ENCODE data around the gene EYS. TPM values are rescaled to one million over a fixed set of nuclear protein-coding genes. Genes with fewer than 3 reads are reported as not detected.

EYS gene
- polyA plus RNA-seq, 3 donors, result 0.51 to 0.69 (median 0.65) TPM

DNA sequence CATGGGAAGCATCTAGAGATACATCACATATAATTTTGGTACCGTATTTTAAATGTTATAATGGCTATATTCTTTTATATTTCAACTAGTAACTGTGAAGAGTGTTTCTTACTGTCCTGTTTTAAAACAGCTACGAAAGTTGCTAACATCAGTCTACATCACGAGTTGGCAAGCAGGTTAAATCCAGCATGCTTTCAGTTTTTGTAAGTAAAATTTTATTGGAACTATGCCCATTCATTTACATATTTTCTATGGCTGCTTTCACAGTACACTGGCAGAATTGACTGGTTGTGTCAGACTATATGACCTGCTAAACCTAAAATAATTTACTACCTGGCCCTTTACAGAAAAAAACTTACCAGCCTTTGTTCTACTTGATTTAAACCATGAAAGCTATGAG lies 1593.3 kb downstream of the EYS start:
- no peak for DNase-seq (ENCODE audit: low read depth in 3 of 3, low spot score in 2 of 3)

DNA sequence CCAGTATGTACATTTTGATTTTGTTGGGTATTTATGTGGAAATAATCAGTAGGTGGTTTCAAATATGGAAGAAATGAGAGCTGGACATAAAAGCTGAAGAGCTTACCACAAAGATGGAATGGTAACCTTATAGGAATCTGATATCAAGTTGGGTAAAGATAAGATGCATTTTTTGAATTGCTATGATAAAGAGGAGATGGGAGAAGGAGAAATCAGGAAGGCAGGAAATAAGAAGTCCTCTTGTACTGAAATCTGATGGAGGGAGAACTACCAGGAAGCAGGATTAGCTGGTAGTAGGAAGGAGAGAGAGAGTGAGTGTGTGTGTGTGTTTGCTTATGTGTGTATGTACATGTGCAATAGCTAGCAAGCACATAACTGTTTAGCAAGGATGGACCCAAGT lies 1603.0 kb downstream of the EYS start:
- DNase-seq (ENCODE audit: low read depth in 3 of 3, low spot score in 2 of 3), result no peak

DNA sequence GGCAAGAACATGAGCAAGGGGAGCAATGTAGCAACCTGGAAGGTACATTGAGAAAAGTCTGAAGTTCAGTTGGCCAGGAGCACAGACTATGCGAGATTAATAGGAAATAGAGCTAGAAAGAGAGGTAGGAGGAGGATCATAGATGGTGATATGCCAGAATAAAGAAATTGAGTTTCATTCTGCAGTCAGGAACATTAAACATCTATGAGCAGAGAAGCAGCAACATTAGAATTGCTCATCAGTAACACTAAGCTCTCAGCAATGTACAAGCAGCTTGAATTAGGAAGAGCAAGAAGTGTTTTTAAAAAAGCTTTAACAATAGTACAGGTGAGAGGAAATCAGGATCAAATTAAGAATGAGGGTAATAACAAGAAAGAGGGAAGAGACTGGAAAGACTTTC lies 1603.5 kb downstream of the EYS start:
- no peak for DNase-seq (ENCODE audit: low read depth in 3 of 3, low spot score in 2 of 3)

DNA sequence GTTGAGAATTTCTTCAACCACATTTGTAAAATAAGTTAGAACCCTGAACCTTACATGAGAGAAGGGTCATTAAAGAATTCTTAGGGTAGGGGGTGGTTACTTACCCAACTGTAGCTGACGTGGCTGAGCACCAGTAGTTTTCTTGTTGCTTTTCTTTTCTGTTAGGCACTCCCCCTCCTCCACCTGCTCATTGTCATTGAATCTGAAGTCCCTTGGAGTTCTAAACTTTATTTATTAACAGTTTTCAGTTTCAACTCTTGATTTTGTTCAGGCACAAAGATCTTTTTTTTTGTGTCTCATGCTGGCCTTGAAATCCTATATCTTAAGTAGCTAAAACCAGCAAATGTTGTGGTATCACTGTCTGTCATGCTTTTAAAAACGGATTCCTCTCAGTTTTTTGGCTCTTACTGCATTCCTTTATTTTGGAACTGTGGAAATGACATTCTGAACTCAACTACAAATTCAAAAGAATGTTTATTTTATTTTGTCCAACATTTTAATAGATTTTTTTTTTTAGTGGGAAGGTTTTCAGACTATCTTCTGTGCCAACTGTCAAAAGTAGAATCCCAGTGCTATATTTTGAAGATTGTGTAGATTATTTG lies 1606.2 kb downstream of the EYS start:
- DNase-seq (ENCODE audit: low read depth in 3 of 3, low spot score in 2 of 3), result no peak

- no peak for DNase-seq (ENCODE audit: low read depth in 3 of 3, low spot score in 2 of 3)
Observed at GRCh38 chr6:64090352-64090751, 1616.7 kb downstream of the EYS start.

DNA sequence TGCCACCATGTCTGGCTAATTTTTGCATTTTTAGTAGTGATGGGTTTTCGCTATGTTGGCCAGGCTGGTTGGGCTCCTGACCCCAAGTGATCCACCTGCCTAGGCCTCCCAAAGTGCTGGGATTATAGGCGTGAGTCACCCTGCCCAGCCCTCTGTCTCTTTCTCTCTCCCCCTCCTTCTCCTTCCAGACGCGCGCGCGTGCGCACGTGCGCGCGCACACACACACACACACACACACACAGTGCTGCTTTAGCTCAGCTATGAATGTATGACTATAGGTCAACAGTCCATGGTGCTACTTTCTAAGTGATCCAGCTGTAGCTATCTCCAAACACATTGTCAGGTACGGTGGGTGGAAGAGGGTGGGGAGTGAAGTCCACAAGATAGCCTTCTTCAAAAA lies 1621.9 kb downstream of the EYS start:
- DNase-seq (ENCODE audit: low read depth in 3 of 3, low spot score in 2 of 3), result no peak

DNA sequence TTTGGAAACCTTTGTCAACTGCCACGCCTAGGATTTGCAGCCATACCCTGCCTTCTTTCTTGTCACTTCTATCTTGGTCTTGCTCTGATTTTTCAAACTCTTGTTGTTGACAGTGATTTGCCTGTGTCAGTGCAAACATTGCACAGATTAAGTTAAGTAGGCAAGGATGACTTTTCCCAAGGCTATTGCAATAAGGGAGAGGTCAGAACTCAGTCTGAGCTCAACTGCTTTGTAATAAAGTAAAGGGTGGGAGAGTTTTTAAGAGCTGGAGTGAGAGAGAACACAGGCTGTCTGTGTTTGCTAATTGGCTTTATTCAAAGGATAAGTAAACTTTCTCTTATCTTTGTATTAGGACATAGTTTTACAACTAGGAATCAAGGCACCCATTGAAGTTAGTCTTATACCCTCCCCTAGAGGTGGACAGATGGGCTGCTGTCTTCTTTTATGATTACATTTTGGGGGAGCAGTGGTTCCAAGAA lies 1622.8 kb downstream of the EYS start:
- no peak for DNase-seq (ENCODE audit: low read depth in 3 of 3, low spot score in 2 of 3)

- DNase-seq (ENCODE audit: low read depth in 3 of 3, low spot score in 2 of 3), result no peak
Observed at GRCh38 chr6:64083261-64083660, 1623.8 kb downstream of the EYS start.

DNA sequence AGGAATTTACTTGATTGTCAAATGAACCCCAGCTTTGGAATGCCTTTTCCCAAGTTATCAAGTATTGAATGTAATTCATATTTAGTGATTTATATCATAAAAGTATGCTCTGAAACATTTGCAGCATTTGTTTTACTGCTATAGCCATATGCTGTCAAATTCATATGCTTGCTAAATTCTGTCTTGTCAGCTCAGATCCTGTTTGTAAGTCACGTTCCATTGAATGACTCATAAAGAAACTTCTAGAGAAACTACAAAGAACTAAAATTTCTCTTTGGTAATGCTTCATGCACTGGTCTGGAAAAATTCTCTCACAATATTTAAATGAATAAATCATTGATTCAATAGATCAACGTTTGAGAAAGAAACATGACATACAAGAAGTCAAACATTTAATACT lies 1625.6 kb downstream of the EYS start:
- DNase-seq (ENCODE audit: low read depth in 3 of 3, low spot score in 2 of 3), result no peak

DNA sequence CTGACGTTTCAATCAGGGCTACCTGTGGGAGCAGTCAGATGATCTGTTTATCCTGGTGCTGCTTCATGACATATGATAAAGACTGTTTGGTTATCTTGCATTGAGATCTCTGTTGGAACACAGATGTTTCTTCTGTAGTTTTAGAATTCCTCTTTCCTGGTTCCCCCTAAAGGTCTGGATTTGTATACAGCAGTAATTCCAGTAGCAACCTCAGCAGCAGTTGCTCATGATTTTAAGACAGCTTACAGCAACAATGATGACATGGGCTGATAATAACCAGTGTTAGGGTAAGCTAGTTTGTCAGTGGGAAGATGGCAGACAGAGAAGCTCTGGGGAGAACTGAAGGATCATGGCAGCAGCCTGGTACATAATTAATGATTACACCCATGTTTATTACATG lies 1632.0 kb downstream of the EYS start:
- no peak for DNase-seq (ENCODE audit: low read depth in 3 of 3, low spot score in 2 of 3)

GRCh38 chr6:64072686-64073085 lies 1634.3 kb downstream of the EYS start:
- DNase-seq (ENCODE audit: low read depth in 3 of 3, low spot score in 2 of 3), result no peak

DNA sequence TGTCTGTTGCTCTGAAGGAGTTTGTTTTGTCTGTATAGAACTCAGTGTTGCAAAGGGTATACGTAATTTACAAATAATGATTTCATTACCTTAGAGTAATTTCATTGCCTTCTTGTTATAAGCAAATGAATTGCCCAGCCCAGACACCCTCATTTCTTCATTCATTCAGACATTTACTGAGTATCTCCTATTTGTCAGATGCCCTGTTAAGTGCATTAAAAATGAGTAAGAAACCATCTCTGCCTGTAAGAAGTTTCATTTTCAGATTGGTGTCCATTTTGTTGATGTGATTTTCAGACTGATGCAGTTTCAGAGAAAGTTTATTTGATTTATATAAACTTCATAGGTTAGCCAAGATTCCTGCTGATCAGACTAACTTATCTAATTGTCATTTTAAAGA lies 1642.1 kb downstream of the EYS start:
- DNase-seq (ENCODE audit: low read depth in 3 of 3, low spot score in 2 of 3), result no peak

GRCh38 chr6:64062960-64063683 lies 1643.9 kb downstream of the EYS start:
- DNase-seq (ENCODE audit: low read depth in 3 of 3, low spot score in 2 of 3), result no peak

DNA sequence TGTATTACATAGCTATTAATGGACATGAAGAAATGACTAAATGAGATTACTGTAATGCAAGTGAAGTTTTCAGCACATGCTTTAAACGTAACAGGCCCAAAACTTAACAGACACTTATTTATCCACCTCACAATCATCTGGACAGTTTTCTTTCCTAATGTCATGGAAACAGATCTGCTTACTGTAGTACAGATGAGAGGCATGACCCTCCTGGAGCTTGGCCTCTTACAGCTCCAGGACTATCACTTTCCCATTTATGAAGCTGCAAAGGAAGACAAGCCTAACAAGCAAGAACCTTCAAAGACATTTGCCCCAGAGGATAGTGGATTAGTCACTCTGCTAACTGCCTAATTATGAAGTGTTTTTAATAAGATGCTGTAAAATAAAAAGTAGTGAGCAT lies 1652.2 kb downstream of the EYS start:
- no peak for DNase-seq (ENCODE audit: low read depth in 3 of 3, low spot score in 2 of 3)

- no peak for DNase-seq (ENCODE audit: low read depth in 3 of 3, low spot score in 2 of 3)
Observed at GRCh38 chr6:64050590-64050989, 1656.4 kb downstream of the EYS start.

DNA sequence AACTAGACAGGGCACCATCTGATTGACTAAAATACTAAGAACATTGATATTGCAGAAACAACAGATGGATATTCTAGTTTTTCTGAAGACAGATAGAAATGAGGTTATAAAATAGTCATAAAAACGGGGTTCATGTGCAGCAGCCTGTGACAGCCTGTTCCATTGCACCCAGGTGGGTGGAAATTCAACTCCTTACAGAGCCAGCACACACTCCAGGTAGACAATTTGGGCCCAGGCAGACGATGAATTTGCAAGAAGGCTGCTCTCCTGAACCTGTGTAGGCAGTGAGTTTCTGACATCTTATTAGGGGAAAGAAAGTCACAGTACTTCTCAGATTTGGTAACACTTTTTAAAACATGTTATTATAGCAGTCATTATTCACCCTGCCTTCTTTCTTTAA lies 1657.3 kb downstream of the EYS start:
- no peak for DNase-seq (ENCODE audit: low read depth in 3 of 3, low spot score in 2 of 3)

- no peak for DNase-seq (ENCODE audit: low read depth in 3 of 3, low spot score in 2 of 3)
Observed at GRCh38 chr6:64046746-64047208, 1660.2 kb downstream of the EYS start.

DNA sequence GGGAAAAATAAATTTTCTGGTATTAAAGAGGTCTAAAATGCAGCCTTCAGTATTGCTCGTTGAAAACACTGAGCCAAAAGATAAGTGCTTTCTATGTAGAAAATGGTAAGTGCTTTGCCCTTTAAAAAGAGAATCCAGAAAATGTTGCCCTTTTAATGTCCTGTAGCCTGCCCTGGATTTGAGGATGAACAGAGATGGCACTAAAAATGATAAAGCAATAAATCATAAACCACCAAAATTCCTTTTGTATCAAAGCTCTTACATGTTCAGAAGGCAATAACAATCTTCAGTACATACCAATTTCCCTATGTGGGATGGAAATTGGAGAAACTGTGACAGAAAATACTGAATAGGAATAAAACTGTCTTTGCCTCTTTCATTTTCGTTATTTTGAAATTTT lies 1665.7 kb downstream of the EYS start:
- DNase-seq (ENCODE audit: low read depth in 3 of 3, low spot score in 2 of 3), result no peak

- no peak for DNase-seq (ENCODE audit: low read depth in 3 of 3, low spot score in 2 of 3)
Observed at GRCh38 chr6:64040113-64040512, 1666.9 kb downstream of the EYS start.

DNA sequence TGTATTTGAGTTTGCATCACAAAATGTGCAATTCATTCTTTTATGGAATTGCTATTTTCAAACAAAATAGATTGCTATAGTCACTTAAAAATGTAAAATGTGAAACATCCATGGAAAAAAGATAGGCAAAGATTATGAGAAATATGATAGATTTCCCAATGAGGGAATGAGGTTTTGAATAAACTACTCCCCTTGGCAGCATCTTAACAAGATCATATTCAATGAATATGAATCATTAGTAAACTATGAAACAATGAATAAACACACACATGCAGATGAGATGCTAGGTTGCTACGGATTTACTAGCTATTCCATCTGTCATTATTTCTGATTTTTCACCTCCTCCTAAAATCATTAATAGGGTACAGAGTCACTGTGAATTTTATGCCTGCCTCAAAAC lies 1669.6 kb downstream of the EYS start:
- DNase-seq (ENCODE audit: low read depth in 3 of 3, low spot score in 2 of 3), result no peak

- DNase-seq (ENCODE audit: low read depth in 3 of 3, low spot score in 2 of 3), result no peak
Observed at GRCh38 chr6:64034910-64035655, 1671.9 kb downstream of the EYS start.

GRCh38 chr6:64034291-64034690 lies 1672.7 kb downstream of the EYS start:
- no peak for DNase-seq (ENCODE audit: low read depth in 3 of 3, low spot score in 2 of 3)

Data from right renal cortex interstitium (tissue), 3 donors.